HCT116 (cell line): ENCODE results near the gene ST3GAL6. TPM values are rescaled to one million over a fixed set of nuclear protein-coding genes. Genes with fewer than 3 reads are reported as not detected.

Source experiments
- ATAC-seq: fragments of 200-7000 bp; cut with Tn5 transposase; 2 replicates; pipeline ENCODE4 v1.9.1; 2020; ENCODE audit warnings: mild to moderate bottlenecking, moderate library complexity
- BruUV-seq: library from RNA; stranded (reverse); fragments of 400-500 nt; replicated peaks from 2 replicates; lab custom pipeline; 2021; lab: Mats Ljungman, UMichigan
- CTCF ChIA-PET: fragments of 300-600 bp; sonication (Branson Sonifier 250); formaldehyde crosslinking; loops from one replicate; lab custom pipeline; 2021; ENCODE audit warnings: antibody characterized with exemption; lab: Charles Lee
- POLR2A ChIA-PET: fragments of 300-600, 350-600 bp; sonication (Branson Sonifier 250); formaldehyde crosslinking; loops from one replicate; lab custom pipeline; 2021; ENCODE audit warnings: antibody characterized with exemption; lab: Charles Lee
- RAD21 ChIA-PET, 2 experiments: fragments of 300-600 bp; sonication (Branson Sonifier 250); formaldehyde crosslinking; loops; one replicate each; lab custom pipeline; 2023; ENCODE audit warnings: low total read pairs in 2 of 2; ENCODE audit not compliant: uncharacterized antibody in 2 of 2, unreplicated experiment in 2 of 2, low non-redundant PET in 1 of 2; lab: Charles Lee
- DNase-seq: peaks from one replicate; pipeline ENCODE4 v3.0.0-alpha.2; 2010; ENCODE audit warnings: low read depth, low spot score
- H2AFZ ChIP-seq: fragments of 200-600 bp; shearing (Covaris generic), sonication (generic); 2 replicates; pipeline ENCODE4 v1.6.1; 2017; ENCODE audit warnings: low read depth, mixed run types, mixed read lengths, antibody characterized with exemption, low read length; ENCODE audit not compliant: poor library complexity, severe bottlenecking
- H3K27ac ChIP-seq: 2 replicates; pipeline ENCODE4 v1.5.1; 2012; ENCODE audit warnings: low read depth, low read length
- H3K27me3 ChIP-seq: fragments of 200-600 bp; sonication (generic); 2 replicates; pipeline ENCODE4 v1.6.1; 2016; ENCODE audit warnings: mixed run types, low read length, mixed read lengths; ENCODE audit not compliant: insufficient read depth
- H3K36me3 ChIP-seq, 2 experiments: fragments of 200-500 bp in 1 of 2; fragments of 200-600 bp in 1 of 2; sonication (Bioruptor generic) in 1 of 2; sonication (generic) in 1 of 2; 2 replicates each; pipeline versions ENCODE4 v1.5.1 to v1.6.1; 2014 to 2016; ENCODE audit warnings: low read length in 2 of 2, inconsistent platforms in 1 of 2, mixed read lengths in 1 of 2, mixed run types in 1 of 2; ENCODE audit not compliant: insufficient read depth in 2 of 2, control insufficient read depth in 1 of 2
- H3K4me1 ChIP-seq, 2 experiments: fragments of 200-600 bp in 1 of 2; sonication (generic) in 1 of 2; 2 replicates each; pipeline versions ENCODE4 v1.5.1 to v1.6.1; 2012 to 2017; ENCODE audit warnings: low read length in 2 of 2, inconsistent platforms in 1 of 2, mild to moderate bottlenecking in 1 of 2, mixed read lengths in 1 of 2, mixed run types in 1 of 2, moderate library complexity in 1 of 2; ENCODE audit not compliant: insufficient read depth in 2 of 2, control insufficient read depth in 1 of 2
- H3K4me2 ChIP-seq: fragments of 200-600 bp; sonication (generic); 2 replicates; pipeline ENCODE4 v1.6.1; 2017; ENCODE audit warnings: mixed run types, low read length, mixed read lengths
- H3K4me3 ChIP-seq, 2 experiments: fragments of 200-600 bp in 1 of 2; sonication (generic) in 1 of 2; replicated peaks in 1 of 2; 2 replicates each; pipeline ENCODE4 v1.5.1; 2011 to 2016; ENCODE audit warnings: low read length in 2 of 2, control low read depth in 1 of 2, low read depth in 1 of 2, mild to moderate bottlenecking in 1 of 2, mixed read lengths in 1 of 2, mixed run types in 1 of 2
- H3K79me2 ChIP-seq: fragments of 200-600 bp; sonication (generic); 2 replicates; pipeline ENCODE4 v1.6.1; 2017; ENCODE audit warnings: mild to moderate bottlenecking, mixed run types, low read length, moderate library complexity, mixed read lengths; ENCODE audit not compliant: insufficient read depth
- H3K9ac ChIP-seq: fragments of 200-600 bp; sonication (generic); 2 replicates; pipeline ENCODE4 v1.6.1; 2016; ENCODE audit warnings: low read length, mixed read lengths
- H3K9me2 ChIP-seq: fragments of 200-600 bp; sonication (generic), shearing (Covaris generic); 2 replicates; pipeline ENCODE4 v1.6.1; 2017; ENCODE audit warnings: mixed run types, mild to moderate bottlenecking, moderate library complexity; ENCODE audit not compliant: insufficient read depth
- H3K9me3 ChIP-seq, 2 experiments: fragments of 200-500 bp in 1 of 2; fragments of 200-600 bp in 1 of 2; sonication (Bioruptor generic) in 1 of 2; sonication (generic) in 1 of 2; 2 replicates each; pipeline ENCODE4 v1.6.1; 2014 to 2017; ENCODE audit warnings: low read length in 2 of 2, mixed read lengths in 2 of 2, inconsistent platforms in 1 of 2, low read depth in 1 of 2, mild to moderate bottlenecking in 1 of 2, mixed run types in 1 of 2, moderate library complexity in 1 of 2; ENCODE audit not compliant: control insufficient read depth in 1 of 2, insufficient read depth in 1 of 2
- H4K20me1 ChIP-seq: fragments of 200-600 bp; sonication (generic), shearing (Covaris generic); 2 replicates; pipeline ENCODE4 v1.6.1; 2017; ENCODE audit warnings: mixed run types, mild to moderate bottlenecking, moderate library complexity; ENCODE audit not compliant: insufficient read depth
- CBX3 ChIP-seq: IDR thresholded peaks from 2 replicates; pipeline ENCODE4 v1.6.1; 2012; ENCODE audit warnings: low read depth
- CEBPB ChIP-seq: IDR thresholded peaks from 2 replicates; pipeline ENCODE4 v1.6.1; 2012; ENCODE audit warnings: low read depth
- EZH2phosphoT487 ChIP-seq: fragments of 200-600 bp; IDR thresholded peaks from 2 replicates; pipeline ENCODE4 v1.6.1; 2018; ENCODE audit warnings: antibody characterized with exemption, borderline replicate concordance
- JUND ChIP-seq: IDR thresholded peaks from 2 replicates; pipeline ENCODE4 v1.6.1; 2012
- POLR2A ChIP-seq: IDR thresholded peaks from 2 replicates; pipeline ENCODE4 v1.7.0; 2011; ENCODE audit warnings: borderline replicate concordance; ENCODE audit not compliant: insufficient read depth, insufficient read length; ENCODE audit errors: extremely low read depth
- POLR2AphosphoS5 ChIP-seq: IDR thresholded peaks from 2 replicates; pipeline ENCODE4 v1.6.1; 2011; ENCODE audit warnings: mild to moderate bottlenecking, low read depth, low read length, moderate library complexity
- REST ChIP-seq: IDR thresholded peaks from 2 replicates; pipeline ENCODE4 v1.6.1; 2012; ENCODE audit warnings: low read depth
- SIN3A ChIP-seq: IDR thresholded peaks from 2 replicates; pipeline ENCODE4 v1.6.1; 2012; ENCODE audit warnings: low read depth
- SRF ChIP-seq: IDR thresholded peaks from 2 replicates; pipeline ENCODE4 v1.6.1; 2012; ENCODE audit warnings: low read depth
- TCF7L2 ChIP-seq: IDR thresholded peaks from 2 replicates; pipeline ENCODE4 v1.7.0; 2011; ENCODE audit warnings: borderline replicate concordance, inconsistent platforms; ENCODE audit not compliant: insufficient read depth, insufficient read length; ENCODE audit errors: extremely low read depth
- YY1 ChIP-seq: IDR thresholded peaks from 2 replicates; pipeline ENCODE4 v1.6.1; 2011; ENCODE audit warnings: low read length, low read depth, moderate library complexity, mild to moderate bottlenecking; ENCODE audit not compliant: insufficient replicate concordance; ENCODE audit errors: extremely low read depth
- ZBTB33 ChIP-seq: IDR thresholded peaks from 2 replicates; pipeline ENCODE4 v1.6.1; 2011; ENCODE audit warnings: mild to moderate bottlenecking, low read length, moderate library complexity; ENCODE audit not compliant: insufficient replicate concordance; ENCODE audit errors: extremely low read depth
- ZFX ChIP-seq: fragments of 450-650 bp; IDR thresholded peaks from 2 replicates; pipeline ENCODE4 v1.6.1; 2017
- ZNF274 ChIP-seq: fragments of 200-500 bp; sonication (Bioruptor generic); IDR thresholded peaks from 2 replicates; pipeline ENCODE4 v1.6.1; 2014; ENCODE audit warnings: mild to moderate bottlenecking, low read depth, low read length, inconsistent platforms
- intact Hi-C: fragments of 100-400 bp; cut with micrococcal nuclease; formaldehyde crosslinking; loops from 2 replicates; pipeline ENCODE4 v1.10.0; 2022
- total RNA-seq: library from RNA; stranded (reverse); gene quantifications from one replicate; pipeline ENCODE4 v1.2.1, GENCODE V29; 2021; ENCODE audit not compliant: unreplicated experiment
- TF ChIP-seq, protein P1 (sequence below): IDR thresholded peaks from 2 replicates; pipeline ENCODE4 v1.6.1; 2012

Gene ST3GAL6
- total RNA-seq, 1 experiment from 2014 or later = 10.6 TPM

DNA sequence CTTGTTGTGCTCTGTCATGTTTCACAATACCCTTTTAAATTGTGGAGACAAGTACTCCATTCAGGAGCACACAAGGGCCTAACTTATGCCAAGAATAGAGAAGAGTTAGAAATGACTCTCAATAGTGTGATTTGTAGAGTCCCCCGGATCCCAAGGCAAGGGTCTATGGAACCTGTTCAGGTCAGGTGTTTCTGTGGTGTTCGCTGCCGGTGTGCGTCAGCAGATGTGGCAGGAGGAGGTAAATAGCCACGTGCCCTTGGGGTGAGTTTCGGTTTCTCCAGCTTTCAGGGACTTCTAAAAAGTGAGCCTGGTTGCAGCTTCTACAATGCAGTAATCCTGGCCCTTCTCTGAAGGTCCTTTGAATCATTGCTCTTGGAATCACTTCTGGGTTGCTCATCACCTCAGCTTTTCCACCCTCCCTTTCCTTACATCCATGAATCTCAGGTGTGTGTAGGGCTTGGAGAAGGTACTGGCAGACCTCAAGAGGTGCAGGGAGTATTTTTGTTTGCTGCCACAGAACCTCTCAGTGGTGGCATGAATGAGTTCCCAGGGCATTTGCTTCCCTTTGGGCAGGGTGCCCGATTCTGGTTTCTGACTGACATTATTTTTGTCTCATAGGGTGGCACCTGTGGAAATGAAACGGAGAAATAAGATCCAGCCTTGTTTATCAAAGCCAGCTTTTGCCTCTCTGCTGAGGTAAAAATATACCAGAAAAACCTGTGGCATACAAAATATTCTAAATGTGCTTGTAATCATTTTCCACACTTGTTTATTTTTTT lies 7.3 kb downstream of the ST3GAL6 start:
- CTCF ChIA-PET = interaction anchor here (1.5 kb wide), 1 partner anchor 168 kb away, joined by 3 read pairs; no protein-coding TSS in a partner anchor
- H3K4me3 ChIP-seq = no peak overlapping the region
- TF ChIP-seq JUND (no peak), CBX3 (no peak), CEBPB (no peak), TCF7L2 (no peak), SIN3A (no peak), YY1 (no peak), POLR2AphosphoS5 (no peak), EZH2phosphoT487 (no peak)
- TF ChIP-seq, protein P1, sequence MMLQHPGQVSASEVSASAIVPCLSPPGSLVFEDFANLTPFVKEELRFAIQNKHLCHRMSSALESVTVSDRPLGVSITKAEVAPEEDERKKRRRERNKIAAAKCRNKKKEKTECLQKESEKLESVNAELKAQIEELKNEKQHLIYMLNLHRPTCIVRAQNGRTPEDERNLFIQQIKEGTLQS = no peak
- H2AFZ ChIP-seq = no peak overlapping the region
- BruUV-seq = no TSS peak
- POLR2A ChIA-PET = no interaction called here
- H4K20me1 ChIP-seq = no peaks in the 10 kb centered on the region
- H3K9me3 ChIP-seq = no peaks in the 10 kb centered on the region
- H3K27ac ChIP-seq = no peak overlapping the region
- ATAC-seq (no peak), DNase-seq (no peak)
- H3K4me2 ChIP-seq = no peak overlapping the region
- no peaks in the 10 kb centered on the region for H3K27me3 ChIP-seq
- H3K4me1 ChIP-seq = no peaks in the 10 kb centered on the region
- intact Hi-C loops = no loop called here
- no peaks in the 10 kb centered on the region for H3K9me2 ChIP-seq
- H3K36me3 ChIP-seq = peaks cover 0 to 2% of the 10 kb centered on the region in 2 experiments; a peak in 1 of 4 replicates
- H3K79me2 ChIP-seq = no peaks in the 10 kb centered on the region
- RAD21 ChIA-PET = no interaction called here
- H3K9ac ChIP-seq = no peak overlapping the region

- ChIA-PET CTCF (no interaction called here), POLR2A (no interaction called here), RAD21 (no interaction called here)
- Histone ChIP-seq H3K4me3 (no peak overlapping the region), H4K20me1 (no peaks in the 10 kb centered on the region), H3K4me2 (no peak overlapping the region), H3K4me1 (no peaks in the 10 kb centered on the region), H3K36me3 (peaks cover 0 to 2% of the 10 kb centered on the region in 2 experiments; a peak in 1 of 4 replicates), H3K27me3 (no peaks in the 10 kb centered on the region), H2AFZ (no peak overlapping the region), H3K9me3 (no peaks in the 10 kb centered on the region), H3K9me2 (no peaks in the 10 kb centered on the region), H3K9ac (no peak overlapping the region), H3K27ac (no peak overlapping the region), H3K79me2 (no peaks in the 10 kb centered on the region)
- DNase-seq (no peak), ATAC-seq (no peak)
- BruUV-seq = no TSS peak
- intact Hi-C loops = no loop called here
- no peak for TF ChIP-seq ZFX
- TF ChIP-seq CBX3 = no peak
- TF ChIP-seq JUND = no peak
- no peak for TF ChIP-seq ZBTB33
- no peak for TF ChIP-seq ZNF274
- no peak for TF ChIP-seq POLR2A
- TF ChIP-seq SRF = no peak
- TF ChIP-seq REST = no peak
Measured at GRCh38 chr3:98772022-98772421, 8.9 kb downstream of the ST3GAL6 start.
